ENCODE results near the gene PHF3. TPM values are rescaled to one million over a fixed set of nuclear protein-coding genes. Genes with fewer than 3 reads are reported as not detected.

PHF3 gene
- total and polyA plus RNA-seq, 2 experiments from 2014 or later: 37.1 to 77.3 TPM

GRCh38 chr6:63744810-63745209, 109.2 kb downstream of the PHF3 start (continued):
- TF ChIP-seq EZH2 (IDR thresholded peaks at IDR 0.05; ENCODE audit: low read depth, unreplicated experiment): no peak
- TF ChIP-seq CTCF (conservative IDR thresholded peaks at IDR 0.05; ENCODE audit: low read depth in 2 of 2): no peak
- TF ChIP-seq ZNF462 (CRISPR knock-in tag; IDR thresholded peaks at IDR 0.05): no peak

GRCh38 chr6:63745784-63746183, 110.2 kb downstream of the PHF3 start:
- Mint-ChIP-seq H3K4me3 (no peak overlapping the region), H3K36me3 (ENCODE audit: low read depth) (no peaks in the 10 kb centered on the region), H3K27ac (no peak overlapping the region), H3K4me1 (peaks cover 9% of the 10 kb centered on the region), H3K27me3 (ENCODE audit: insufficient read depth, low read depth, poor library complexity) (peaks cover 2% of the 10 kb centered on the region), H3K9me3 (no peaks in the 10 kb centered on the region)
- Histone ChIP-seq H3K27ac (ENCODE audit: low read depth) (no peak overlapping the region), H3K4me1 (ENCODE audit: insufficient read depth) (no peaks in the 10 kb centered on the region), H4K20me1 (replicated peaks; ENCODE audit: insufficient read depth) (no peaks in the 10 kb centered on the region), H3K4me2 (no peak overlapping the region), H3K36me3 (ENCODE audit: insufficient read depth) (no peaks in the 10 kb centered on the region), H3F3A (replicated peaks; ENCODE audit: low read depth) (no peaks in the 10 kb centered on the region), H3K4me3 (no peak overlapping the region), H3K79me2 (replicated peaks; ENCODE audit: insufficient read depth) (no peaks in the 10 kb centered on the region), H3K27me3 (ENCODE audit: insufficient read depth) (no peaks in the 10 kb centered on the region), H2AFZ (no peak overlapping the region), H3K9me2 (ENCODE audit: insufficient read depth) (no peaks in the 10 kb centered on the region; the same call in 1 of the 2 replicates)
- ATAC-seq (no peak), DNase-seq (ENCODE audit: low spot score) (no peak)
- TF ChIP-seq CTCF (conservative IDR thresholded peaks at IDR 0.05; ENCODE audit: low read depth in 2 of 2) (no peak), EZH2 (IDR thresholded peaks at IDR 0.05; ENCODE audit: low read depth, unreplicated experiment) (no peak), POLR2AphosphoS5 (IDR thresholded peaks at IDR 0.05; ENCODE audit: low read depth) (no peak), CREB1 (CRISPR knock-in tag; IDR thresholded peaks at IDR 0.05; ENCODE audit: low read depth) (no peak), NANOG (IDR thresholded peaks at IDR 0.05; ENCODE audit: borderline replicate concordance) (no peak), REST (IDR thresholded peaks at IDR 0.05; ENCODE audit: unreplicated experiment) (no peak)
